Measurements from ENCODE around the gene PINK1. TPM values are rescaled to one million over a fixed set of nuclear protein-coding genes. Genes with fewer than 3 reads are reported as not detected.

The PINK1 gene
- total and polyA plus RNA-seq, 5 experiments from 2014 or later, result 18.4 to 31.9 (median 26.3) TPM

DNA sequence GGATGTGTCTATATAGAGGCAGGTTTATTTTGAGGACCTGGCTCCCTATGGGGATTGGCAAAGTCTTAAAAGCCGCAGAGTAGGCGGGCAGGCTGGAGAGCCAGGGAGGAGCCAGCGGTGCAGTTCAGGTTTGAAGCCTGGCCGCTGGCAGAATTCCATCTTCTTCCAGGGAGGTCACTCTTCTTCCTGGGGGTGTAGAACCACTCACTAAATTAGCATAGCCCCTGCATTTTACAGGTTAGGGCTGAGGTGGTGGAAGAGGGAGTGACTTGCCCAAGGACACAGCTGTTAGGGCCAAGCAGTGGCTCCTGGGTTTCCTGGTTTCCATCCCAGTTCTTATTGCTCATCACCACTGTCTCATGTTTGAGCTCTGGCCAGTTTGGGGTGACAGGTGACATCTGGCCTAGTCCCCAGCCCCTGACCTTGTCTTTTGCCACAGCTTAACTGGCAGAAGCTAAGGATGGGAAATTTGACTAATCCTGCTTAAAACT, 1.4 kb downstream of the PINK1 start:
- Mint-ChIP-seq H3K9me3 (no peaks in the 10 kb centered on the region), H3K4me3 (peak overlapping the region; percentile 89 to 97 (median 95)), H3K4me1 (peaks cover 8 to 24% (median 13%) of the 10 kb centered on the region in 4 donors), H3K36me3 (peaks cover 0 to 23% (median 2%) of the 10 kb centered on the region in 3 donors), H3K27ac (peak overlapping the region in 9 of 10 donors; percentile 83 to 96 (median 95)), H3K27me3 (no peaks in the 10 kb centered on the region)
- DNase-seq (peak in 7 of 10 donors; percentile 16 to 66 (median 40)), ATAC-seq (peak; percentile 48 to 56)
- POLR2A ChIA-PET, result interaction anchor here (0.7 to 3.4 kb wide), 6 partner anchors 12 to 460 kb away, joined by 3 to 49 read pairs (median 8); partner anchors contain the start of genes DDOST, HP1BP3 and MUL1

DNA sequence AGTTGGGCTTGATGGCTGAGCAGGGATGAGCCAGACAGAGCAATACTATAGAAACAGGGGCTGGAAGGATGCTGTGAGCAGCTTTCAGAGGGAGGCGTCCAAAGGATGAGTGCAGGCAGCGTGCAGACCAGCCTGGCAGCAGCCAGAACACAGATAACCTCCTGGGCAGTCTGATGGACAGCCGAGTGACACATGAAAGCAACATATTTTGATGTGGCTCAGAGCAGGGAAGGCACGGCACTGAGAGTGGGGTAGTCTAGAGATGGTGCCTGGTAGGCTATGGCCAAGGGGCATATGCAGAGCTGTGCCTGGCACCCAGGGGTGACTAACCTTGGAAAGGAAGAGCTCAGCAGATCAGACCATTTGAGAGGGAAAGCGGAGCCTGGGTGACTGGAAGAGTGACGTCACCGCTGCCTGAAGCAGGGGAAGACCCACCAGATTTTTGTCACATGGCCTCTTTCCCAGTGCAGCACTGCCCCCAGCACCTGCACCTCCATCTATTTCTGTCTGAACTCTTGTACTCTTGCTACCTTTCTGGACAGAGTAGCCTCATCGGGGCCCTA, 3.6 kb downstream of the PINK1 start:
- Mint-ChIP-seq H3K4me3 (no peak overlapping the region), H3K27ac (peak overlapping the region in 1 of 10 donors; percentile 44), H3K27me3 (no peaks in the 10 kb centered on the region), H3K36me3 (peaks cover 0 to 33% (median 6%) of the 10 kb centered on the region in 3 donors), H3K4me1 (peaks cover 12 to 30% (median 17%) of the 10 kb centered on the region in 4 donors), H3K9me3 (no peaks in the 10 kb centered on the region)
- DNase-seq (no peak), ATAC-seq (no peak)
- POLR2A ChIA-PET, result interaction anchor here (1.4 kb wide), 1 partner anchor 9 kb away, joined by 5 read pairs; no protein-coding TSS in a partner anchor

DNA sequence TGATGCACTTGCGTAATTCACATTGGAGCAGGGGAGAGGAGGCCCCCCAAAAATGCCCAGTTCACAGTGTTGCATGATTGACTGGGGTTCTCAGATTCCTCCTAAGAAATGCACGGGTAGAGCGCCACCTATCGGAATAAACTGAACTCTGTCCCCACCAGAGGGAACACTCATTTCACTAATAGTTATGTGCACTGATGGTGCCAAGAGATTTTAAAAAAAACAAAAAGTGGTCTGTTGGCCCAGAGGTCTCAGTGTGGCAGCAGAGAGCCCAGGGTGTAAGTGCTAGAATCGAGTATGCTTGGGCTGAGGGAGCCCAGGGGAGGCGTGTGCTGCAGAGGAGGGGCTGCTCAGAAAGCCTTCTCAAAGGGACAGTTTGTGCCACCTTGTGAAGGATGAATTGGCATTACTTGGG, 6.9 kb downstream of the PINK1 start:
- peaks cover 0 to 52% (median 6%) of the 10 kb centered on the region in 3 donors for H3K36me3 Mint-ChIP-seq
- no peaks in the 10 kb centered on the region for H3K9me3 Mint-ChIP-seq
- H3K4me3 Mint-ChIP-seq, result peak overlapping the region in 1 of 10 donors; percentile 15
- H3K27ac Mint-ChIP-seq, result peak overlapping the region in 2 of 10 donors; percentile 21 to 35
- DNase-seq (peak; percentile 18 to 74 (median 56)), ATAC-seq (peak; percentile 74 to 86)
- peaks cover 2 to 14% (median 12%) of the 10 kb centered on the region in 4 donors for H3K4me1 Mint-ChIP-seq
- POLR2A ChIA-PET, result no interaction called here
- H3K27me3 Mint-ChIP-seq, result no peaks in the 10 kb centered on the region

DNA sequence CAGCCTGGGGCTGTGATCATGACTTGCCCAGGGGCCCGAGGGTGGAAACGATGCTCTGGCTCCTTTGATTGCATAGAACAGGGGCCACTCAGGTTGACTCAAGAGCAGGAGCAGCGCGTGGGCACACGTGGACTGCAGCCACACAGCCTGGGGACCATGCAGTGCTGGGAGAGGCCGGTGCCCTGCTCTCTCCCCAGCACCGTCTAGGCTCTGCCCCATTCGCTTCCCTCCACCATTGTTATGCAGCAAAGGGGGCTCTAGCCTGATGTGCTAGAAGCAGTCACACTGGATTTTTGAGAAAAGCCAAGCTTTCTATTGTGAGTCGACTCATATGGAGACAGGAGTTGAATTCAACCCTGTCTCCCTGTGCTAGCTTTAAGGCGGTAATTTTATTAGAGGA, 8.7 kb downstream of the PINK1 start:
- peaks cover 0 to 56% (median 6%) of the 10 kb centered on the region in 3 donors for H3K36me3 Mint-ChIP-seq
- H3K9me3 Mint-ChIP-seq, result no peaks in the 10 kb centered on the region
- no peaks in the 10 kb centered on the region for H3K27me3 Mint-ChIP-seq
- peak overlapping the region in 1 of 10 donors; percentile 34 for H3K27ac Mint-ChIP-seq
- DNase-seq (no peak), ATAC-seq (no peak)
- H3K4me1 Mint-ChIP-seq, result peaks cover 2 to 6% (median 5%) of the 10 kb centered on the region in 4 donors
- no peak overlapping the region for H3K4me3 Mint-ChIP-seq
- POLR2A ChIA-PET, result no interaction called here

DNA sequence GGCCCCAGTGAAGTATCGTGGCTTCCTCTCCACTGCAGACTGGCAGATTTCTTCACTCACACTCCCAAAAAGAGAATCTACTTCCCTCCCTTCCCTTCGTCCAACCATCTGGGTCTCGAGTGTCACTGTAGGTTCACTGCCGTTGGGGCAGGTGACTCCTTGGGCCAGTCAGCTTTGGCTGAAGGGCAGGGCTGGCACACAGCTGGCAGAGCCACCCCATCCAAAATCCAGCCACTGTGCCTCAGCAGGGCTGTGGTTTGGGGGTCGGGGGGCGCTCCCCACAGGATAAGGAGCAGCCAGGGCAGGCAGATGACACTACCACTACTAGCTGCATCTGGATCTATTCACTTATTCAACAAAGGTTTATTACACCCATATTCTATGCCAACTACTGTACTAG, 9.8 kb downstream of the PINK1 start:
- ATAC-seq (no peak), DNase-seq (no peak)
- no peaks in the 10 kb centered on the region for H3K9me3 Mint-ChIP-seq
- H3K4me1 Mint-ChIP-seq, result peaks cover 2 to 6% (median 5%) of the 10 kb centered on the region in 4 donors
- no peak overlapping the region for H3K4me3 Mint-ChIP-seq
- no peak overlapping the region for H3K27ac Mint-ChIP-seq
- POLR2A ChIA-PET, result interaction anchor here (0.9 kb wide), 1 partner anchor 9 kb away, joined by 3 read pairs; no protein-coding TSS in a partner anchor
- no peaks in the 10 kb centered on the region for H3K27me3 Mint-ChIP-seq
- H3K36me3 Mint-ChIP-seq, result peaks cover 0 to 49% (median 6%) of the 10 kb centered on the region in 3 donors

DNA sequence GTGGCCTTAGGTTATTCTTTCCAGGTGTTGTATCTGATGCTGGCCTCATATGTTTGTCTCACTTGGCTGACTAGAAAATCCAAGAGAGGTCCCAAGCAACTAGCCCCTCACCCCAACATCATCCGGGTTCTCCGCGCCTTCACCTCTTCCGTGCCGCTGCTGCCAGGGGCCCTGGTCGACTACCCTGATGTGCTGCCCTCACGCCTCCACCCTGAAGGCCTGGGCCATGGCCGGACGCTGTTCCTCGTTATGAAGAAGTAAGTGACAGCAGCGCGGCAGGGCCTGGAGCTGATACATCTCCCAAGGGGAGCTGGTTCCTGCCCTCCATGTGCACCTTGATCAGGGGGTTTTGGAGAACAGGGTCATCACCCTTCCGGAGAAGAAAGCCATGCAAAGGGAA, 11.2 kb downstream of the PINK1 start:
- ATAC-seq, result no peak
- POLR2A ChIA-PET, result no interaction called here
- DNase-seq, result no peak
- peaks cover 0 to 43% (median 4%) of the 10 kb centered on the region in 3 donors for H3K36me3 Mint-ChIP-seq
- H3K4me3 Mint-ChIP-seq, result no peak overlapping the region
- H3K4me1 Mint-ChIP-seq, result peaks cover 2 to 6% (median 5%) of the 10 kb centered on the region in 4 donors
- no peaks in the 10 kb centered on the region for H3K9me3 Mint-ChIP-seq
- H3K27me3 Mint-ChIP-seq, result no peaks in the 10 kb centered on the region
- no peak overlapping the region for H3K27ac Mint-ChIP-seq

DNA sequence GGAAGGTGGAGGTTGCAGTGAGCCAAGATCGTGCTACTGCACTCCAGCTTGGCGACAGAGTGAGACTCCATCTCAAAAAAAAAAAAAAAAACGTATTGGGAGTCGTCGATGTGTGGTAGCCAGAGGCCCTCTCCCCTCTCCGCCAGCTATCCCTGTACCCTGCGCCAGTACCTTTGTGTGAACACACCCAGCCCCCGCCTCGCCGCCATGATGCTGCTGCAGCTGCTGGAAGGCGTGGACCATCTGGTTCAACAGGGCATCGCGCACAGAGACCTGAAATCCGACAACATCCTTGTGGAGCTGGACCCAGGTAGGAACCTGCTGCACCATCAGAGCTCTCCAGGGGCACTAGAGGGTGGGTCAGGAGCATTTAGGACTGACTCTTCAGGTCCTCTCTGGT, 12.2 kb downstream of the PINK1 start:
- H3K4me3 Mint-ChIP-seq, result no peak overlapping the region
- DNase-seq (no peak), ATAC-seq (no peak)
- no peak overlapping the region for H3K27ac Mint-ChIP-seq
- peaks cover 2 to 48% (median 5%) of the 10 kb centered on the region in 3 donors for H3K36me3 Mint-ChIP-seq
- POLR2A ChIA-PET, result interaction anchor here (0.6 to 2.2 kb wide), 3 partner anchors 9 to 140 kb away, joined by 3 to 6 read pairs (median 5); partner anchors contain the start of gene DDOST
- peaks cover 0 to 3% (median under 1%) of the 10 kb centered on the region in 4 donors for H3K4me1 Mint-ChIP-seq
- H3K27me3 Mint-ChIP-seq, result no peaks in the 10 kb centered on the region
- no peaks in the 10 kb centered on the region for H3K9me3 Mint-ChIP-seq

DNA sequence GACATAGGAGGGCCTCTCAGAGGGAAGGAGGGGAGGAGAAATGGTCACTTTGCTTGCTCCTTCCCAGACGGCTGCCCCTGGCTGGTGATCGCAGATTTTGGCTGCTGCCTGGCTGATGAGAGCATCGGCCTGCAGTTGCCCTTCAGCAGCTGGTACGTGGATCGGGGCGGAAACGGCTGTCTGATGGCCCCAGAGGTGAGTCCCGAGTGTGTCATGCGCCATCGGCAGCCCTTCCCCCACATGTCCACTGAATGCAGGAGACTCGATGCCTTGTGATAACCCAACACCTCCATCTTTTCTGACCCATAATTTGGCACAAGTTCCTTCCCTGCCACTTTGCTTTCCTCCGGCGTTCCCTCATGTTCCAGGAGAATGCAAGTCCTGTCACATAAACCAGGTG, 15.2 kb downstream of the PINK1 start:
- DNase-seq (no peak), ATAC-seq (no peak)
- Mint-ChIP-seq H3K36me3 (peaks cover 5 to 62% (median 7%) of the 10 kb centered on the region in 3 donors), H3K27me3 (no peaks in the 10 kb centered on the region), H3K4me3 (no peak overlapping the region), H3K9me3 (no peaks in the 10 kb centered on the region), H3K27ac (peak overlapping the region in 5 of 10 donors; percentile 15 to 73 (median 43)), H3K4me1 (peaks cover 0 to 2% (median 0%) of the 10 kb centered on the region in 4 donors)
- POLR2A ChIA-PET, result no interaction called here

DNA sequence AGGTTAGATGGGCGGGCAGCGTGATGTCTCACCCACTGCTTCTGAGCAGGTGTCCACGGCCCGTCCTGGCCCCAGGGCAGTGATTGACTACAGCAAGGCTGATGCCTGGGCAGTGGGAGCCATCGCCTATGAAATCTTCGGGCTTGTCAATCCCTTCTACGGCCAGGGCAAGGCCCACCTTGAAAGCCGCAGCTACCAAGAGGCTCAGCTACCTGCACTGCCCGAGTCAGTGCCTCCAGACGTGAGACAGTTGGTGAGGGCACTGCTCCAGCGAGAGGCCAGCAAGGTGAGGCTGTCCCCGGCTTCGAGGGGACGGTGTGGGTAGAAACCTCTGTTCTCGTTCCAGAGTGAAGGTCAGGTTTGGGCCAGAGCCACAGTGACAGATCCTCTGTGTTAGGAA, 15.7 kb downstream of the PINK1 start:
- H3K27me3 Mint-ChIP-seq, result no peaks in the 10 kb centered on the region
- peaks cover 5 to 66% (median 7%) of the 10 kb centered on the region in 3 donors for H3K36me3 Mint-ChIP-seq
- H3K4me1 Mint-ChIP-seq, result peaks cover 0 to 1% (median 0%) of the 10 kb centered on the region in 4 donors
- no peak overlapping the region for H3K4me3 Mint-ChIP-seq
- POLR2A ChIA-PET, result no interaction called here
- DNase-seq, result no peak
- ATAC-seq, result no peak
- H3K27ac Mint-ChIP-seq, result peak overlapping the region in 1 of 10 donors; percentile 41
- H3K9me3 Mint-ChIP-seq, result no peaks in the 10 kb centered on the region

DNA sequence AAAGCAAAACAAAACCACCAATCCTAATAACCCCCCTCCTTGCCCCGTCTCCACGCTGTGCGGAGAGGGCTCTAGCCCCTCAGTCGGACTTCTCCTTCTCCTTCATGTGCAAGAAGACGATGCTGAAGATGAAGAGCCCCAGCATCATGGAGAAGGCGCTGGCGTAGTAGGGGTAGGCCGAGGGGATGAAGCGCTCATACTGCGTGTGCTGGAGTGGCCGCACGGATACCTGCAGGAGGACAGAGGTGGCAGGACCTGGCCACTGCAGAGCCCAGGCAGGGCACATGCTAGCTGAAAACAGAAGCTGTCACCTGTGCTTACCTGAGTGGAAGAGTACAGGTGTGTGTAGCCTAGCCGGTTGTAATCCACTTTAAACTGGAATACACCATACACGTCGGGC, 19.0 kb downstream of the PINK1 start:
- H3K9me3 Mint-ChIP-seq, result no peaks in the 10 kb centered on the region
- peaks cover 5 to 84% (median 11%) of the 10 kb centered on the region in 3 donors for H3K36me3 Mint-ChIP-seq
- DNase-seq (peak in 1 of 10 donors; percentile 32), ATAC-seq (no peak)
- peaks cover 6 to 12% (median 8%) of the 10 kb centered on the region in 4 donors for H3K4me1 Mint-ChIP-seq
- H3K27me3 Mint-ChIP-seq, result no peaks in the 10 kb centered on the region
- POLR2A ChIA-PET, result no interaction called here
- H3K27ac Mint-ChIP-seq, result peak overlapping the region in 1 of 10 donors; percentile 65
- no peak overlapping the region for H3K4me3 Mint-ChIP-seq

DNA sequence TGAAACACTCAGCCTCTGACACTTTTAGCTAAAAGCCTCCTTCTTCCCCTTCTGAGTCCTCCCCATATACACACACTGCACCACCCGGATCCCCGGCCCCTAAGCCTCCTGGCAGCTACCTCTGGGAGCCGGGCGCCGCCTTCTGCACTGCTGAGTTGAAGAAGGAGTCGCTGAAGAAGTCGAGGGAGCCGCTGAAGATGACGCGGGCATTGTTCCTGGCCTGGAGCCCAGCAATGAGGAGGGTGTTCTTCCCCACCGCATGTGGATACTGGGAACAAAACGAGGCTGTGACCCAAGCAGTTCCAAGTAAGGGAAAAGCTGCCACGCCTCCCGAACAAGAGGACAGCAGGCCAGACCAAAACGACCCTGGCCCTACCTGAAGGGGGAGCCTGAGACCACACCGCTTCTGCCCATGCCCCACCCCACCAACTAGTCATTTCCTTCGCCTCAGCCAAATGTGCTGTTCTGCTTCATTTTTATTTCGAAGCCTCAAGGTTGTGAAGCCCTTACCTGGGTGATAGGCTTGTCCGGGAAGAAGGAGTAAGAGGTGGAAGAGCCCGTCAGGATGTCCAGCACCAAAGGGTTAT, 20.9 kb downstream of the PINK1 start:
- Mint-ChIP-seq H3K36me3 (peaks cover 5 to 94% (median 11%) of the 10 kb centered on the region in 3 donors), H3K9me3 (no peaks in the 10 kb centered on the region), H3K4me3 (no peak overlapping the region), H3K27me3 (no peaks in the 10 kb centered on the region), H3K4me1 (peaks cover 10 to 26% (median 18%) of the 10 kb centered on the region in 4 donors), H3K27ac (peak overlapping the region in 2 of 10 donors; percentile 37 to 45)
- POLR2A ChIA-PET, result no interaction called here
- no peak for ATAC-seq
- peak in 1 of 10 donors; percentile 60 for DNase-seq

DNA sequence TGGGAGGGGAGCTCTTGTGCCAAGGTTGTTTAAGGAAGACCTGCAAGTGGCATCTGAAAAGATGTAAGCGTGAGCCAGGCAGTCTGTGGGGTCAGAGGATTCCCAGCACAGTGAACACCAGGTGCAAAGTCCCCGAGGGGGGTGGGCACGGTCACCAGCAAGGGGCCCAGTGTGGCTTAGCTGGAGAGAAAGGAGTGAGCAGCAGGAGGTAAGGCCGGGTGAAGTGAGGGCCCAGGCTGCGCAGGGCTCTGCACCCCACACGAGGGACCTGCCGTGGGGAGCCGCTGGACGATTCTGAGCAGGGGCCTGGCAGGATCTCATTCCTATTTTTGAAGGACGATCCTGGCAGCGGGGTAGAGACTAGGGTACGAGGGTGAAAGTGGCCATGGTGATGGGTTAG, 23.8 kb downstream of the PINK1 start:
- Mint-ChIP-seq H3K4me1 (peaks cover 26 to 49% (median 45%) of the 10 kb centered on the region in 4 donors), H3K27ac (peak overlapping the region in 4 of 10 donors; percentile 21 to 67 (median 34)), H3K9me3 (no peaks in the 10 kb centered on the region), H3K36me3 (peaks cover 4 to 75% (median 7%) of the 10 kb centered on the region in 3 donors), H3K27me3 (no peaks in the 10 kb centered on the region), H3K4me3 (peak overlapping the region in 2 of 10 donors; percentile 36 to 46)
- no peak for ATAC-seq
- peak in 1 of 10 donors; percentile 53 for DNase-seq
- POLR2A ChIA-PET, result interaction anchor here (0.5 kb wide), 1 partner anchor 688 kb away, joined by 3 read pairs; no protein-coding TSS in a partner anchor
